SH-SY5Y (cell line): ENCODE measurements around the gene ENTPD8.

Experiments used
- GATA2 ChIP-seq: IDR thresholded peaks from 2 replicates; pipeline ENCODE4 v1.6.1; 2011; ENCODE audit warnings: mild to moderate bottlenecking, low read depth, low read length
- GATA3 ChIP-seq: IDR thresholded peaks from 2 replicates; pipeline ENCODE4 v1.6.1; 2011; ENCODE audit warnings: low read depth, mild to moderate bottlenecking, low read length, moderate library complexity

ENTPD8 gene

DNA sequence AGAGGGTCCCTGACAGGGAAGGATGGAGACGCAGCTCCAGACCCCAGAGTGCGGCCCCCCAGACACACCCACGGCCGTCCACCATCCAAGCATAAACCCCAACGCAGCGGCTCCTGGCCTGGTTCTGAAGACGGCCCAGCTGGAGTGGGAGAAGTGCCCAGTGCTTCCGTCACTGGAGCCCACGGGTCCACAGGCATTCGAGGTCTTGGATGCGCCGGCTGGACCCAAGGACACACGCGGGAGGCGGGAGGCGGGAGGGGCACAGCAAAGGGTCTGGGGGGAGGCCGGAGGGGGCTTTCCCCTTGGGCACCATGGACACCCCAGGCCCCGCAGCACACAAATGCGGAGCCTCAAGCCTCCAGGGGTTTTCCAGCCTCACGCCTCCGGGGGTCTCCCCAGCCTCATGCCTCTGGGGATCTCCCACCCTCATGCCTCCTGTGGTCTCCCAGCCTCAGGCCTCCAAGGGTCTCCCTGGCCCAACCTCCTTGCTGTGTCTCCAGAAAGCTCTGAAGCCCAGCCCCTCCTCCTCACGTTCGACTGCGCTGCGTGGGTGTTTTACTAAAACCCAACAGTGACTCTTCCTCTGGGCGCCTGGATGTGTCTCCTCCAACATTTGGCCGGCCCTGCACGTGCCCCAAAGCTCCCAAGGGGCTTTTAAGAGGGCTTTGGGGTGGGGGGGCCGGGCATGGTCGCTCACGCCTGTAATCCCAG, 33.4 kb downstream of the ENTPD8 start:
- no peak for TF ChIP-seq GATA2
- TF ChIP-seq GATA3 = no peak

DNA sequence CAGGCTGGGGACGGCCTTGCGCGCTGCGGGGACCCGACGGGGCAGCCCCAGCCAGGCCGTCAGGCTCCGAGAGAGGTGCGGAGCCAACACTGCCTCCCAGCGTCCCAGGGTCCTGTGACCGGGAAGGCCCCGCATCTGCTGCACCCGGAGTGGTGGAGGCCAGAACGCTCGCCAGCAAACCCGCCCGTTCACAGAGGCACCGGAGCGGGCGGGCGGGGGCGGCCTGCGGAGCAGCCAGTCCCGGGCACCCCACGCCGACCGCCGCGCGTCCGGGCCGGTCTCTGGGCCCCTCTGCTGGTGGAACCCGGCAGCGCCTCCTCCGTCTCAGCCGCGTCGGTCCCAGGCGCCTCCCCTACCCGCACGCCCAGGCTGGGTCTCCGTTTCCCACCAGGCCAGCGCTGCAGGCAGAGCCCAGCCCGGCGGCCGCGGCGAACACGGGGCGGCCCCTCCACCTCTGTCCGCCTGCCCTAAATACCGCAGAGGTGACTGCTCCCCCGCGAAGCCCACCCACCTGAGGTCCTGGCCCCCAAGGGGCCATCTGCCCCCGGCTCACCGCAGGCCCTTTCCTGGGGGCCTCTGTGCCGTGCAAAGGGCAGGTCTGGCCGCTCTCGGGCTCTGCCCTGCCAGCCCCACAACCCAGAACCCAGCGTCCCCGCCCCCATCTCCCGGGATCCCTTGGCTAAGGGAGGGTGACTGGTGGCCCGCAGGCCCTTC, 34.1 kb downstream of the ENTPD8 start:
- TF ChIP-seq GATA2 (no peak), GATA3 (no peak)

DNA sequence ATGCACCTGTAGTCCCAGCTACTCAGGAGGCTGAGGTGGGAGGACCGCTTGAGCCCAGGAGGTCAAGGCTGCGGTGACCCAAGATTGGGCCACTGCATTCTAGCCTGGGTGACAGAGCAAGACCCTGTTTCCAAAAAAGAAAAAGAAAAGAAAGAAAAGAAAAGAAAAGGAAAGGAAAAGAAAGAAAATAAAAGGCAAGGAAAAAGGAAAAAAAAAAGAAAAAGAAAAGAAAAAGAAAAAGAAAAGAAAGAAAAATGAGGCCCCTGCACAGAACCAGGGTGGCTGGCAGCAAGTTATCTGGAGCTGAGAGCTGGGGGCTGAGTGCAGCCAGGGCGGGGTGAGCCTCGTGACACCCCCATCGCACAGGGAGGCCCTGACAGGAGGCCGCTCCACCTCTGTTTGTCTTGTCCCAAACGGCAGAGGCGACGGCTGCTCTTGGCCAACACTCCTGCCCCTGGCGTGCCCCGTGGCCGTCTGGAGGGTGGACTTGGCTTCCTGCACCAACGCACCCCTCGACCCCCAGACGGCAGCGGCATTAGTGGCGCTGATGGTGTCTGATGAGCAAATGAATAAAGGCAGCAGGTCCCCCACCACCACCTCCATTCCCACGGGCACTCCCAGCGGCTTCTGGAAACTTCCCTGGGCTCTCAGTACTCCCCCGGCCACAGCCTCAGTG, 34.9 kb downstream of the ENTPD8 start:
- TF ChIP-seq GATA2 = no peak
- TF ChIP-seq GATA3 = no peak

DNA sequence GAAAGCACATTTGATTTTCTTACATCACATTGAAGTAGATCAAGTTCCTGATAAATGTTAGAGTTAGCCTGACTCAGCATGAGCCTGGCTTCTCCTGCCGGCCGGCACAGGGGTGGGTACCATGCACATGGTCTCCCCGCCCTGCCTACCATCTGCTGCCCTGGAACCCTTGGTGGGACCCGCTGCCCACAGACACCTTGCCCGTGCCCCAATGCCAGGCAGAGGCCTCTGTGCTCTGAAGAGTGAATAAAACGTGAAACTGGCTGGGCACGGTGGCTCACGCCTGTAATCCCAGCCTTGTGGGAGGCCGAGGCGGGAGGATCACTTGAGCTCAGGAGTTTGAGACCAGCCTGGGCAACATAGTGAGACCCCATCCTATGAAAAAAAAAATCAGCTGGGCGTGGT, 35.5 kb downstream of the ENTPD8 start:
- TF ChIP-seq GATA2 = no peak
- TF ChIP-seq GATA3 = no peak

DNA sequence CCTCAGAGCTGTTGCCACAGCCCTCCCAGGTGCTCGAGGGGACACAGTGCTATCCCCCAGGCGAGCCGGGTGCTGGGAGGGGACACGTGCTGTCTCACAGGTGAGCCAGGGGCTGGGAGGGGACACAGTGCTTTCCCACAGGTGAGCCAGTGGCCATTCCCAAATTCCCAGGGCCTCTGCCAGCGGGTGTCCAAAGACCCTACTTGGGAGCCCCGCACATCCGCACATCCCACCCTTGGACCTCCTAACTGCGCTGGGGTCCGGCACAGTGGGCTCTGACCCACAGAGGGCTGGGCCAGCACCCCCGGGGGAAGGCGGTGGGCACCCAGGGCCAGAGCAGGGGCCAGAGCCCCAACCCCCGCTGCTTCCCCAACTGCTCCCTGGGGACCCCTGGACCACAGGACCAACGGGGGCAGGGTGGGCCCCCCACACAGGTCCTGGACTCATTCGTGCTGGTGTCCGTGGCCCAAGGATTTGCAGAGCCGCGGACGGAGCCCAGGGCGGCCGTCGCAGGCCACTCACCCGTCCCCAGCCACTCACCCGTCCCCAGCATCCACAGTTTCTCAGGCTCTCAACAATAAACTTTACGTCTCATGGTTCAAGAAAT, 36.1 kb downstream of the ENTPD8 start:
- TF ChIP-seq GATA3 (no peak), GATA2 (no peak)

DNA sequence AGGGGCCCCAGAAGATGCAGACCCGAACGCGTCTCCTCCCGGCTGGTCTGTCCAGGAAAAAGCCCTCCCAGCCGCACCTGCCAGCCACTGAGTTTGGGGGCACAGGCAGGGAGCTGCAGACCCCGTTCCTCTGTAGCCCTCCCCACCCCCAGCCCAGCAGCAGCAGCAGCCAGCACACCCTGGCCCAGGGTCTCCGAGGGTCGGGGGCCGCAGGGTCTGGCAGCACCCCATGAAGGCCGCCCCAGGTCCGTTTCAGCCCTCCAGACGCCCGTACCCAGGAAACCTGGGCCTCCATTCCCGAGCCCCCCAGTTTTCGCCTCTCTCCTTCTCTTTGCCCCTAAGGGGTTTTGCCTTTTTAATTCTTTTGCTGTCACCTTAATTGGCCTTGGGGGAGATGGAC, 37.9 kb downstream of the ENTPD8 start:
- no peak for TF ChIP-seq GATA3
- no peak for TF ChIP-seq GATA2

DNA sequence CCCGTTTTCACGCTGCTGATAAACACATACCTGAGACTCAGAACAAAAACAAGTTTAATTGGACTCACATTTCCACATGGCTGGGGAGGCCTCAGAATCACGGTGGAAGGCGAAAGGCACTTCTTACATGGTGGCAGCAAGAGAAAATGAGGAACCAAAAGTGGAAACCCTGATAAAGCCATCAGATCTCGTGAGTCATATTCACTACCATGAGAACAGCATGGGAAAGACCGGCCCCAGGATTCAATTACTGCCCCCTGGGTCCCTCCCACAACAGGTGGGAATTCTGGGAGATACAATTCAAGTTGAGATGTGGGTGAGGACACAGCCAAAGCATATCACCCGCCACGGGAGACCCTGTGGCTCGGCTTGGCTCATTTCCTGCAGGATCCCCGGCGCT, 38.4 kb downstream of the ENTPD8 start:
- TF ChIP-seq GATA3 (no peak), GATA2 (no peak)

DNA sequence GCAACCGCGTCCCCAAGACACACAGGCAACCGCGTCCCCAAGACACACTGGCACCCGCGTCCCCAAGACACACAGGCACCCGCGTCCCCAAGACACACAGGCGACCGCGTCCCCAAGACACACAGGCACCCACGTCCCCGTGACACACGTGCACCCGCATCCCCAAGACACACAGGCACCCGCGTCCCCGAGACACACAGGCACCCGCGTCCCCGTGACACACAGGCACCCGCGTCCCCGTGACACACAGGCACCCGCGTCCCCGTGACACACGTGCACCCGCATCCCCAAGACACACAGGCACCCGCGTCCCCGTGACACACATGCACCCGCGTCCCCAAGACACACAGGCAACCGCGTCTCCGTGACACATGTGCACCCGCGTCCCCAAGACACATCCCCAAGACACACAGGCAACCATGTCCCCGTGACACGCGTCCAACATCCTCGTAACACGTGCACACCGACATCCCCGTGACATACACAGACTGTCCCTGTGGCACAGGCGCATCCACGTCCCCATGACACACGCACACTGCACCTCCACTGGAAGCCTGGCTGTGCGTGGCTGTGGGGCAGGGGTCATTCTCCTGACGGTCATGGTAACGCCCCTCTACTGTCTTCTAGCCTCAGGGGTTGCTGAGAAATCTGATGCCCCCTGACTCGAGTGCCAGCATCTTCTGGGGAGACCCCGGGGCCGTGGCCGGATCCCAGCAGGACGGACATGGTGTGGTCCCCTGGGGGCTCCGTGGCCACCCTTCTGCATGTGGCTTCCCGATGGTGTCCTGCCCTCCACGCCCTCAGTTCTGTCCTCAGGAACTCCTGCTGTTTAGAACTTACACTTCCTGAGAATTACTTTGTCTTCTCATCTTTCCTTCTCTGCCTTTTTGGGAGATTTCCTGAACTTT, 42.3 kb downstream of the ENTPD8 start:
- TF ChIP-seq GATA3 (no peak), GATA2 (no peak)

DNA sequence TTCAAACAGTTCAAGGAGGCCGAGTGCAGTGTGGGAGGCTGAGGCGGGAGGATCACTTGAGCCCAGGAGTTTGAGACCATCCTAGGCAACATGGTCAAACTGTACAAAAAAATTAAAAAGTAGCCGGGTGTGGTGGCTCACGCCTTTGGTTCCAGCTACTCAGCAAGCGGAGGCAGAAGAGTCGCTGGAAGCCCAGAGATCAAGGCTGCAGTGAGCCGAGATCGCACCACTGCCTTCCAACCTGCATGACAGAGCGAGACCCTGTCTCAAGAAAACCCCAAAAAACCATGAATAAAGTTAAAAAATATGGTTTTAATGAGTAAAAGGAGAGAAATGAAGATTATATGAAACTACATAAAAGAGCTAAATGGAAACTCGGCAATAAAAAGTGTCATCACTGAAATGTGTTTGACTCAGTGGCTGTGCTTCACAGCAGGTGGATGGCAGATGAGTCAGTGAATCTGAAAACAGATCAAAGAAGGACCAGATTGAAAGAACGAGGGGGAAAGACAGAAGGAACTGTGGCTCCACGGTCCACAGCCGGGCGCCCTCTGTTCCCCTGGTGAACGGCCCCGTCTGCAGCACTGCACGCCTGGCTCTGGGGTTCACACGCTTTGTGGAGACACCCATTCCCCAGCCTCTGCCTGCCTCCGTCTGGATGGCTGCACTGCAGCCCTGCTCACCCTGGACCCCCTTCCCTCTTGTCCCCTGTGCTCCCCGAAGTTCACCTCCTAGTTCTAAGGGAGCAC, 43.3 kb downstream of the ENTPD8 start:
- no peak for TF ChIP-seq GATA3
- no peak for TF ChIP-seq GATA2

DNA sequence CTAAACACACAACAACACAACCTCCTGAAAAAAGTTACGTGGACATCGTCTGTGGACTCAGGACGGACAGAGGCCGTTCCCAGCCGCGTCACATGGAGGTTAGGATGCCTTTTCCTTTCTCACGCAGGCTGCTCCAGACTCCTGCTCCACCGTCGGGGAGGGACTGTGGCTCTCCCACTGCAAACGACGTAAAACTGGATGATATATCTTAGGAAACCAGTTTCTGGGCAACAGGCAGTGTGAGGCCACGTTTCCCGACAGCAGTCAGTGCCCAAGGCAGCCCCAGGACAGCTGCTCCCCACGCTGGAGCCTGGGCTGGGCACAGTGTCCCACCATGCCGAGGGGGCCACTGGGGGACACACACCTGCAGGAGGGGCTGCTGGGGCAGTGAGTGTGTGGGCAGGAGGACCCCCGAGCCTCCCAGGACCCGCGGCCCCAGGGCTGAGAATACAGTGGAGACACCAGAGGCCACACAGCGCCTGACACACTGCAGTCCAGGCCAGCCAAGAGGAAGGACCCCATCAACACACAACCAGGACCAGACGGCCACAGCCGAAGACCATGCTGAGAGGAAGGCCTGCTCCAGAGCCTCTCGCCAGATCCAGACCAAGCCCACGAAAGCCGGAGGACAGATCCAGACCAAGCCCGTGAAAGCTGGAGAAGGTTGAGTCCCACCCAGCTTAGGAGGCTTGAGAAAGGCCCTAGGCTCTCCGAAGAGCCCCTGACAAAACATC, 44.4 kb downstream of the ENTPD8 start:
- TF ChIP-seq GATA3 (no peak), GATA2 (no peak)

DNA sequence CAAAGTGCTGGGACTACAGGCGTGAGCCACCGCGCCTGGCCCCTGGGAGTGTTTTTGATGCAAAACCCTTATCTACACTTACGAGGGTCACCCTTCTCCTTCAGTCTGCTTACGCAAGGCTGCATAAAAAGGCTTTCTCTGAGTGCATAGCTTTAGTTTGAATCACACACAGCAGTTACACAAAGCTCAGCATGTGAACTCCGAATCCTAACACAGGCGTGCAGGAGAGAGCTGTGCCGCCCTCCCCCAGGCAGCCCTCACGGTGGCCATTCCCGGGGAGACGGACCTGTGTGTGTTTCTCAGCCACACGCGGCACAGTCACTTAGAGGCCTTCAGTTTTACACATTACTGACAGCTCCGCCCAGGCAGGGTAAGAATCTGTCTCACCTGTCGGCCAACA, 44.9 kb downstream of the ENTPD8 start:
- TF ChIP-seq GATA2 = no peak

DNA sequence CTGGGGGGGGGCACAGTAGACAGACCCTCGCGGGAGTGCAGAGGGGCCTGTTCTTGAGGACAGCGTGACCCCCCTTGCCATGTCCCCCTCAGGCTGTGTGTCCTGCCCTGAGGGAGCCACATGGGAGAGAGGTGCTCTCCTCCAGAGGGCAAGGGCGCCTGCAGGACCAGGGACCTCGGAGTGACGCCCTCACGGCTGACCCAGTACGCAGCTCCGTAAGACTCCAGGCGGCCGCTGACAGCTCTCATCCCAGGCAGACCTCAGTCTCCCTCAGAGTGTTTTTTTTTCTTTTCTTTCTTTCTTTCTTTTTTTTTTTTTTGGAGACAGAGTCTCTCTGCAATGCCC, 45.5 kb downstream of the ENTPD8 start:
- TF ChIP-seq GATA3 = no peak
- TF ChIP-seq GATA2 = no peak
